Measurements from ENCODE around the gene KCNMB3.
"Not testable (repeated sequence)": the region's sequence is repeated elsewhere in the genome, so short reads cannot be mapped to it uniquely, and the experiment has no call there.

Gene KCNMB3

DNA sequence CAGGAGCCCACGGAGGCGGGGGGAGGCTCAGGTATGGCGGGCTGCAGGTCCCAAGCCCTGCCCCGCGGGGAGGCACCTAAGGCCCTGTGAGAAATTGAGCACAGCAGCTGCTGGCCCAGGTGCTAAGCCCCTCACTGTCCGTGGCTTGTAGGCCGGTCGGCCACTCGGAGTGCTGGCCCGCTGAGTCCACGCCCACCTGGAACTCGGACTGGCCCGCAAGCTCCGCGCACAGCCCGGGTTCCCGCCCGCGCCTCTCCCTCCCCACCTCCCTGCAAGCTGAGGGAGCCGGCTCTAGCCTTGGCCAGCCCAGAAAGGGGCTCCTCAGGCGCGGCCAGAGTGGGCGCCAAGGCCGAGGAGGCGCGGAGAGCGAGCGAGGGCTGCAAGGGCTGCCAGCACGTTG, 12.2 kb upstream of the KCNMB3 start:
- no peak for DNase-seq

DNA sequence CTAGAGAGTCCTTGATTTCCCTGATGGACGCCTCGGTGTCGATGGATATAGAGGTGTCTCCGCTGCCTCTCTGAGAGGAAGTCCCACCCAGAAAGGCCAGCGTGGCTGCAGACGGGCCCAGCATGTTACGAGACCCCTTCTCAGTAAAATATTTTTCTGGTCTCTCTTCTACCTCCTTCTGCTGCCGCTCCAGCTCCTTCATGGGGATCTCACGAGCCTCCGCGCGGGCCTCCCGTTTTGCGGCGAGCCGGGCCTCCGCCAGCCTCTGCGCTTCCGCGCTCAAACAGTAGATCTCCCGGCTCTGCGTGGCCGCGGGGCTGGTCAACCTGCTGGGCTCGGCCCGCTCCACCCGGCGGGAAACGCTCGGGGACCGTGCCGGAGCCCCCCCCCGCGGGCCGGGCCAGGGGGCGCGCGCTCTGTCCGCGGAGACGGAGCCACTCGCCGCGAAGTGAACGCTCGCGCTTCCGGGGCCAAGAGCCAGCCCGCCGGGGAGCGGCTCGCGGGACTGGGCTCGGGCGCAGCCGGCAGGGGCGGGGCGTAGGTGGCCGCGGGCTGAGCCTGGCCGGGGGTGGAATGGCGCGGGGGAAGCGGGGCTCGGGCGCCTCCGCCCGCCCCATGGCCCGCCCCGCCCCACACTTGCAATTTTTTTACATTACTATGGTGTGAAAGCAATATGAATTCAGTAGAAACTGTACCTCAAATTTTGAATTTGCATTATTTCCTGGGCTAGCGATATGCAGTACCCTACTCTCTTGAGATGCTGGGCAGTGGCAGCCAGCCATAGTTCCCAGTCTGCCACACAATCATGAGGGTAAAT, 10.2 kb upstream of the KCNMB3 start:
- peak; percentile 4 to 75 for DNase-seq

- DNase-seq, result not testable (repeated sequence)
Measured at GRCh38 chr3:179259959-179260756, 9.2 kb upstream of the KCNMB3 start.

DNA sequence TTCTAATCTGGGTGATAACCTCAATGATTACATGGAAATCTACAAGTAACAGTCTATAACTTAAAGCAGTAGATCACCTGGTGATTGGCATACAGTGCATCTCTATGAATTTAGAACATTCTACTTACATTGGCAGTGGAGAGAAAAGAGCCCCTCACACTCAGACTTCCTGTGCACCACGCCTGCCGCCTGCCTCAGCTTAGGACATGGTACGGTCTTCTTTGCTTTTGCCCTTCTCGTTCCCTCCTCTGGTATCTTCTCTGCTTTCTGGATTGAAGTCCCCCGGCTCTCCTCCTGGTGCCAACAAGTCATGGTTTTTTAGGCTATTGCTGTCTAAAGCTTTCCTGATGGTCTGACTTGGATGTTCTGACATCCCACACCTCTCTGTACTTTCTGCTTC, 7.9 kb upstream of the KCNMB3 start:
- no peak for DNase-seq

DNA sequence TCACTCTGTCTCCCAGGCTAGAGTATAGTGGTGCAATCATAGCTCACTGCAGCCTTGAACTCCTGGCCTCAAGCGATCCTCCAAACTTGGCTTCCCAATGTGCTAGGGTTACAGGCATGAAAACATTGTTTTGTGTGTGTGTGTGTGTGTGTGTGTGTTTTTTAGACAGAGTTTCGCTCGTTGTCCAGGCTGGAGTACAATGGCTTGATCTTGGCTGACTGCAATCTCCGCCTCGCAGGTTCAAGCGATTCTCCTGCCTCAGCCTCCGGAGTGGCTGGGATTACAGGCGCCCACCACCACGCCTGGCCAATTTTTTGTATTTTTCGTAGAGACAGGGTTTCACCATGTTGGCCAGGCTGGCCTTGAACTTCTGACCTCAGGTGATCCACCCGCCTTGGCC, 6.8 kb upstream of the KCNMB3 start:
- not testable (repeated sequence) for DNase-seq

GRCh38 chr3:179256813-179257212, 5.9 kb upstream of the KCNMB3 start:
- DNase-seq, result no peak

DNA sequence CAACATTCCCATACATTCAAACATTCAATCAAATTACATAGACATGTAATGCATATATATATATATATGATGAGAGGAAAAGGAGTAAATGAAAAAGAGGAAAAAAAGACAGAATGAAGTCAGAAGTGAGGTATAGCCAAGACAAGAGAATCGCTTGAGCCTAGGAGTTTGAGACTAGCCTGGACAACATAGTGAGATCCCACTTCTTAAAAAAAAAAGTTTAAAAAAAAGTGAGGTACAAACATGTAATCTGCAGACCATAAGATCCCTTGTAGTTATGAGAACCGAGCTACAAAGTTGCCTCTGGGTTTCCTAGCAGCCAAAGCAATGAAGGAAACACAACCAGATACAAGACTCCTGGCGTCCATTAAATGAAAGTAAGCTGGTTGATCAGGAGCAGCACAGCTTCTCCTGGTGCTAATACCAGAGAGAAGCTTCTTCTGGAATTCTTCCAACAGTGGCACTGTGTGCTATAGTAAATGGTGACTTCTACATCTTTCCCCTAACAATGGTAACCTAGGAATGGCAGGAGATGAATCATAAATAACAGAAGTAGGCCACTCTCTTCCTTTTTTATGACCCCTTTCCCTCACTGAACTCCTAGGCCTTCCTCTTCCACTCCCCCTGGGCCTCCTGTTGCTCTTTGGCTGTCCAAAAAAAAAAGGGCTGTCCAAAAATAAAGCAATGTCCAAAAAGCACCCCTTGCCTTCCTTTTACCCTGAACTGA, 3.5 kb downstream of the KCNMB3 start:
- peak in 1 of 2 experiments; percentile 5 for DNase-seq

DNA sequence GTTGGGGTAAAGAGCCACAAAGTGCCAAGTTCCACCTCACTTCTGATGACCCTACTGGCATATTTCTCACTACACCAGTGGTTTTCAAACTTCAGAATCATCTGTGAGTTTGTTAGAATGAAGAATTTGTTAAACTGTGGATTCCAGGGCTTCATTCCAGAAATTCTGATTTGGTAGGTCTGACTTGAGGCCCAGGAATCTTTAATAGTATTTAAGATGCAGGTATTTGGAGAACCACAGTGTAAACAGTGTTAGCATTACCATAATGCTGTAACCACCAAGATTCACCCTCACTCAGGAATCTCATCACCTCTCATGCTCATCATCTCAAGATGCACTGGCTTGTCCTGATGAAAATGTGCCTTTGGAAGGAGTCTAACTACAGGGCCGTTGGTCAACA, 6.0 kb downstream of the KCNMB3 start:
- DNase-seq, result no peak

- not testable (repeated sequence) for DNase-seq
Measured at GRCh38 chr3:179242859-179243258, 8.1 kb downstream of the KCNMB3 start.

DNA sequence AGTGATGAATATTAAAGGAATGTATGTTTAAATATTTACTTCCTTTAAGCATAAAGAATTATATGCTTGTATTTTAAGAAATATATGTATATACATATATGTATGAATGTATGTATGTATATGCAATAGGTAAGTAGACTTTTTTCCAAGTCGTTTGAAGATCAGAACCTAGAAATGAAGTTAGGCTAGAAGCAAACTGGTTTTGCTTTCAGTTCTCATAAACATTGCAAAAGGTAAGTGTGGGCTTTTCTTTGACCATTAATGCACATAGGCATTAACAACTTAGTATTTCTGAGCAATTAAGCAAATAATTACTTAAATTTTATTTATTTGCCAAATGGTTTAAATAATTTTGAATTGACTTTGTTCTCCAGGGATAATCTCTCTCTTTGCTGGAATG, 10.6 kb downstream of the KCNMB3 start:
- not testable (repeated sequence) for DNase-seq

- no peak for DNase-seq
Measured at GRCh38 chr3:179236669-179237301, 14.1 kb downstream of the KCNMB3 start.

- DNase-seq, result no peak
Measured at GRCh38 chr3:179234199-179234598, 16.7 kb downstream of the KCNMB3 start.

GRCh38 chr3:179233043-179233442, 17.9 kb downstream of the KCNMB3 start:
- DNase-seq, result no peak

DNA sequence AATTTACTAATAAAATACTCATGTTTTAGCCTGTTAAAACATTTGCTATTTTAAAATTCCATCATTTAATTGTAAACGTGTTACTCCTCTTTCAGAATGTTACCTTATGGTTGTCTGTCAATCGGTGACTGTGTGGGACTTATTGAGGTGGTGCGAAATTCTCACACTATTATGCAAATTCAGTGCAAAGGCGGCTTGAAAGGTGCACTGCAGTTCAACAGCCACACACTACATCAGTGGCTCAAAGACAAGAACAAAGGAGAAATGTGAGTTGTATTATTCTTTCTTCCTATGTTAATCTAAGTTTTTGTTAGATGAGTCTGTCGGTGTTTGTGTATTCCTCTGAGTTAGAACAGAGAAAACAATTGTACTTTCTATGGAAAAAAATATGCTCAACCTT, 21.7 kb downstream of the KCNMB3 start:
- DNase-seq, result no peak

DNA sequence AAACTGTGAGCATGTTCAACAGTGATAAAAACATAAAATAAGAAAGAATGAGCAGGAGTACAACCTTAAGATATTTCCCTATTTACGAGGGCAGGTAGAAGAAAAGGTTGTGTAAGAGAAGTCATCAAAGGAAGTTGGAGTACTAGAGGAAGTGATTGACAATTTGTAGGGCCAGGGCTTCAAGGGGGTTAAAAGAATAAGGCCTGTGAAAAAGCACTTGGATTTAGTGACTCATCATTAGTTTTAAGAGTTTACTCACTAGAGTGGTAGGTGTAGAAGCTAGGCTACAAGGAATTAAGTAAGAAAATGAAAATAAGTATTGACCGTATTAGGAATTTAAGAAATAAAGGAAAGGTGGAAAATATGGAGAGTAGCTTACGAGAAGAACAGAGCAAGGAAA, 23.6 kb downstream of the KCNMB3 start:
- no peak for DNase-seq

GRCh38 chr3:179224584-179224983, 26.3 kb downstream of the KCNMB3 start:
- DNase-seq, result no peak

- no peak for DNase-seq
Measured at GRCh38 chr3:179223548-179223947, 27.4 kb downstream of the KCNMB3 start.

DNA sequence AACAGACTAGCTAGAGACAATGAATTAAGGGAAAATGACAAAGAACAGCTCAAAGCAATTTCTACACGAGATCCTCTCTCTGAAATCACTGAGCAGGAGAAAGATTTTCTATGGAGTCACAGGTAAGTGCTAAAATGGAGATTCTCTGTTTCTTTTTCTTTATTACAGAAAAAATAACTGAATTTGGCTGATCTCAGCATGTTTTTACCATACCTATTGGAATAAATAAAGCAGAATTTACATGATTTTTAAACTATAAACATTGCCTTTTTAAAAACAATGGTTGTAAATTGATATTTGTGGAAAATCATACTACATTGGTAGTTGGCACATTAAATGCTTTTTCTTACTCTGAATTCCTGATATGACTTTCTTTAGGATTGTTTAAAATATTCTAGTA, 32.7 kb downstream of the KCNMB3 start:
- DNase-seq, result not testable (repeated sequence)

- not testable (repeated sequence) for DNase-seq
Measured at GRCh38 chr3:179215550-179215949, 35.4 kb downstream of the KCNMB3 start.

DNA sequence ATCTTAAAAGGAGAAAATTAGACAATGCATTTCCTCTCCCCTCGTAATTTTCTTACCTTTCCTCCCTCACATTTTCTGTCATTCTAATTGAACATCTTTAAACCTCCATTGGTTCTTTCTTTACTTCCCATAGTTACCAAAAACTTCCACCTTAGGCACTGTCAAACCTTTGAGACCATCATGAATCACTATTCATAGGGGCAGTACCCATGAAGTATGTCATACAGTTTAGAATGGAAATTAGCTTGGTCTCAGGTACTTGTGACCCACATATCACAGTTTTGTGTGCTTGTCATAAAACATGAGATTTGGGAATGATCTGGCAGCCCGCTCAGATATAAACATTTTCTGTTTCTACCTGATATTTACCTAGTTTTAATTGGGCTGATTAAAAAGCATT, 50.1 kb downstream of the KCNMB3 start:
- DNase-seq, result no peak

- DNase-seq, result no peak
Measured at GRCh38 chr3:179196700-179197099, 54.2 kb downstream of the KCNMB3 start.

DNA sequence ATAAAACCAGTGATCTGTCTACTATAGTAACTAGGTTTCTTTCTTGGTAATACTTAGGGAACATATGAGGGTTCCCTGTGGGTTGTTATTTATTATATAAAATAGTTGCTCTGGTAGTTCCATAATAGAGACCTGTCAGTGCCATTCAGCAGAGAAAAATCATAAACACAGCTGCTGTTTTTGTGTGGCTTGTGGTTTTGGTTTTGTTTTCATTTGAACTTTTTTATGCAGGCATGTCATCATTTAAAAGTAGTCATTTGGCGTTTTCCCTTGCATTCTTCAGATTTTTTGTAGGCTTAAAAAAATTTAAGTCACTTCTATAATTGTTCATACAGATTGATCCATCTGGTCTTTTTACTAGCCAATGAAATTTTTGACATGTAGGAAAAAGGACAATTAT, 54.8 kb downstream of the KCNMB3 start:
- DNase-seq, result no peak

GRCh38 chr3:179194931-179195330, 56.0 kb downstream of the KCNMB3 start:
- DNase-seq, result no peak
